Fibroblast of mammary gland (primary cell): Measurements from ENCODE around the gene SLC44A2.

Experiments used
- DNase-seq: peaks from one replicate; pipeline ENCODE4 v3.0.0-alpha.2; 2010; ENCODE audit warnings: low read depth
- H3K4me3 ChIP-seq: 2 replicates; pipeline ENCODE4 v1.5.1; 2011; ENCODE audit warnings: low read depth, mild to moderate bottlenecking, low read length, moderate library complexity; ENCODE audit not compliant: control insufficient read depth
- CTCF ChIP-seq: conservative IDR thresholded peaks from 2 replicates; pipeline ENCODE4 v1.5.1; 2011; ENCODE audit warnings: low read depth, low read length, inconsistent platforms; ENCODE audit not compliant: control insufficient read depth, insufficient read depth

The SLC44A2 gene

GRCh38 chr19:10615429-10616023 is 9.8 kb upstream of the SLC44A2 start:
- TF ChIP-seq CTCF = no peak
- H3K4me3 ChIP-seq = no peak overlapping the region
- DNase-seq = no peak

- DNase-seq = peak; percentile 64
Measured at GRCh38 chr19:10617409-10618121, 7.8 kb upstream of the SLC44A2 start.

GRCh38 chr19:10618846-10619245 is 6.5 kb upstream of the SLC44A2 start:
- TF ChIP-seq CTCF = no peak

More at GRCh38 chr19:10617409-10618121, 7.8 kb upstream of the SLC44A2 start:
- TF ChIP-seq CTCF = no peak
- no peak overlapping the region for H3K4me3 ChIP-seq

GRCh38 chr19:10620786-10621185 is 4.6 kb upstream of the SLC44A2 start:
- no peak for TF ChIP-seq CTCF
- H3K4me3 ChIP-seq = no peak overlapping the region
- DNase-seq = no peak

More at GRCh38 chr19:10618846-10619245, 6.5 kb upstream of the SLC44A2 start:
- no peak for DNase-seq
- H3K4me3 ChIP-seq = no peak overlapping the region

- H3K4me3 ChIP-seq = no peak overlapping the region
- TF ChIP-seq CTCF = no peak
- DNase-seq = no peak
Measured at GRCh38 chr19:10621966-10622365, 3.4 kb upstream of the SLC44A2 start.

GRCh38 chr19:10624585-10624984 is 768 bp upstream of the SLC44A2 start:
- DNase-seq = no peak
- no peak overlapping the region for H3K4me3 ChIP-seq
- no peak for TF ChIP-seq CTCF
